HepG2 (cell line): ENCODE measurements around the gene TASOR2. TPM values are rescaled to one million over a fixed set of nuclear protein-coding genes. Genes with fewer than 3 reads are reported as not detected.

ENCODE experiments used
- BCL3 ChIP-seq: sonication (generic); formaldehyde crosslinking; IDR thresholded peaks from 2 replicates; pipeline ENCODE4 v1.5.1; 2020; ENCODE audit warnings: mild to moderate bottlenecking, missing genetic modification reagents, moderate library complexity
- ELF3 ChIP-seq: IDR thresholded peaks from 2 replicates; pipeline ENCODE4 v1.6.1; 2016; ENCODE audit warnings: missing genetic modification reagents, missing compliant biosample characterization
- FOXP1 ChIP-seq, 2 experiments: fragments of 450-650 bp in 1 of 2; IDR thresholded peaks; 2 replicates each; pipeline ENCODE4 v1.6.1; 2017 to 2018; ENCODE audit warnings: antibody characterized with exemption in 1 of 2
- HNF4A ChIP-seq: sonication (generic); formaldehyde crosslinking; IDR thresholded peaks from 2 replicates; pipeline ENCODE4 v1.4.0; 2020; ENCODE audit warnings: missing genetic modification reagents
- JUND ChIP-seq: sonication (generic); formaldehyde crosslinking; IDR thresholded peaks from 2 replicates; pipeline ENCODE4 v1.8.0; 2022; ENCODE audit warnings: mild to moderate bottlenecking, missing genetic modification reagents
- MAZ ChIP-seq, 2 experiments: sonication (generic) in 1 of 2; formaldehyde crosslinking in 1 of 2; IDR thresholded peaks; 2 replicates each; pipeline versions ENCODE4 v1.5.0 to v1.6.1; 2012 to 2020; ENCODE audit warnings: low read depth in 2 of 2, mild to moderate bottlenecking in 2 of 2, borderline replicate concordance in 1 of 2, improper control_type of control experiment in 1 of 2, low read length in 1 of 2, missing genetic modification reagents in 1 of 2, moderate library complexity in 1 of 2
- RFX3 ChIP-seq: IDR thresholded peaks from 2 replicates; pipeline ENCODE4 v1.6.1; 2016; ENCODE audit warnings: missing biosample characterization, missing genetic modification reagents
- RFXANK ChIP-seq: IDR thresholded peaks from 2 replicates; pipeline ENCODE4 v1.6.1; 2016
- SALL1 ChIP-seq: sonication (generic); formaldehyde crosslinking; IDR thresholded peaks from 2 replicates; pipeline ENCODE4 v1.8.0; 2022; ENCODE audit warnings: mild to moderate bottlenecking, missing genetic modification reagents
- TFE3 ChIP-seq: IDR thresholded peaks from 2 replicates; pipeline ENCODE4 v1.6.1; 2016
- ZBED4 ChIP-seq: sonication (generic); formaldehyde crosslinking; IDR thresholded peaks from 2 replicates; pipeline ENCODE4 v1.4.0; 2020; ENCODE audit warnings: missing genetic modification reagents, borderline replicate concordance
- ZBTB4 ChIP-seq: sonication (generic); formaldehyde crosslinking; IDR thresholded peaks from 2 replicates; pipeline ENCODE4 v1.4.0; 2020; ENCODE audit warnings: missing genetic modification reagents, mild to moderate bottlenecking, borderline replicate concordance
- ZNF704 ChIP-seq: sonication (generic); formaldehyde crosslinking; IDR thresholded peaks from 2 replicates; pipeline ENCODE4 v1.8.1; 2023; ENCODE audit warnings: mild to moderate bottlenecking, inconsistent platforms, moderate library complexity, missing genetic modification reagents, borderline replicate concordance
- ZNF724P ChIP-seq: sonication (generic); formaldehyde crosslinking; IDR thresholded peaks from 2 replicates; pipeline ENCODE4 v1.8.0; 2022; ENCODE audit warnings: missing genetic modification reagents, borderline replicate concordance
- ZSCAN21 ChIP-seq: sonication (generic); formaldehyde crosslinking; IDR thresholded peaks from 2 replicates; pipeline ENCODE4 v1.8.0; 2022; ENCODE audit warnings: mild to moderate bottlenecking, missing genetic modification reagents, moderate library complexity, borderline replicate concordance
- ZSCAN30 ChIP-seq: sonication (generic); formaldehyde crosslinking; IDR thresholded peaks from 2 replicates; pipeline ENCODE4 v1.5.0; 2020; ENCODE audit warnings: mild to moderate bottlenecking, missing genetic modification reagents
- polyA plus RNA-seq, 8 experiments: library from polyadenylated mRNA; depleted of rRNA in 3 of 8; stranded (reverse) in 7 of 8; unstranded in 1 of 8; fragments of >200 nt; fragmentation: Illumina TruSeq in 4 of 8; extraction: Trizol in 4 of 8; gene quantifications; 2 replicates each; pipeline versions ENCODE4 v1.2.1 to v1.2.3, GENCODE V29; 2011 to 2016; ENCODE audit warnings: low read depth in 4 of 8, missing spikeins in 1 of 8, mixed read lengths in 1 of 8; ENCODE audit not compliant: insufficient read depth in 1 of 8
- total RNA-seq, 5 experiments: library from RNA; depleted of rRNA; stranded (reverse); fragments of >200 nt; fragmentation: Illumina TruSeq; extraction: Trizol; gene quantifications; 2 replicates each; pipeline ENCODE4 v1.2.3, GENCODE V29; 2016; ENCODE audit warnings: low read depth in 1 of 5

Gene TASOR2
- total and polyA plus RNA-seq, 2 of the 13 experiments (the other 11 are each of a cell fraction or from before 2014, with no cell fraction given), result 24.2 to 55.3 TPM

GRCh38 chr10:5659702-5660528 lies 24.7 kb upstream of the TASOR2 start (continued):
- no peak; the same call in 1 of the 2 replicates for TF ChIP-seq ZSCAN21 (CRISPR knock-in tag)
- TF ChIP-seq SALL1 (CRISPR knock-in tag), result peak; percentile 63
- no peak for TF ChIP-seq ZNF724P
- peak; percentile 80; the same call in 1 of the 2 replicates for TF ChIP-seq TFE3 (CRISPR knock-in tag)
- peak; percentile 62; the same call in 1 of the 2 replicates for TF ChIP-seq ZSCAN30 (CRISPR knock-in tag)
- TF ChIP-seq RFXANK (CRISPR knock-in tag), result no peak
- peak; percentile 80; the same call in 1 of the 2 replicates for TF ChIP-seq ZBED4
- 0 out of 2 replicates have a peak, but pooled peaks have one; percentile 10 for TF ChIP-seq BCL3 (CRISPR knock-in tag)
- peak; percentile 35; the same call in 1 of the 2 replicates for TF ChIP-seq FOXP1 (IDR thresholded peaks at IDR 0.05)
- TF ChIP-seq FOXP1 (CRISPR knock-in tag; IDR thresholded peaks at IDR 0.05), result peak; percentile 79
- TF ChIP-seq ZBTB4 (CRISPR knock-in tag), result no peak
- no peak for TF ChIP-seq ZNF704 (CRISPR knock-in tag)
- peak; percentile 68 for TF ChIP-seq HNF4A
- TF ChIP-seq MAZ (IDR thresholded peaks at IDR 0.05; ENCODE audit: borderline replicate concordance, low read depth, low read length), result 0 out of 2 replicates have a peak, but pooled peaks have one; percentile 45
- peak; percentile 67; the same call in 1 of the 2 replicates for TF ChIP-seq MAZ (CRISPR knock-in tag; IDR thresholded peaks at IDR 0.05; ENCODE audit: low read depth)
- TF ChIP-seq RFX3 (CRISPR knock-in tag), result no peak
- peak; percentile 93 for TF ChIP-seq JUND (CRISPR knock-in tag)
- peak; percentile 99 for TF ChIP-seq ELF3
